ENCODE results near the gene PEX5L.

GRCh38 chr3:179848711-179849110, 188.0 kb downstream of the PEX5L start:
- TF ChIP-seq GATA2 (IDR thresholded peaks at IDR 0.05; ENCODE audit: low read depth, low read length) (no peak), GATA3 (IDR thresholded peaks at IDR 0.05; ENCODE audit: low read depth, low read length) (no peak)

Data from SH-SY5Y (cell line).